ENCODE results near the gene GNA12.
A peak's percentile ranks its signal among the peaks of the same experiment; 100 is the strongest.

The GNA12 gene

GRCh38 chr7:2834748-2835441, 9.2 kb downstream of the GNA12 start:
- no peak for DNase-seq (ENCODE audit: low spot score)

- DNase-seq (ENCODE audit: low spot score), result no peak
Measured at GRCh38 chr7:2833083-2833910, 10.8 kb downstream of the GNA12 start.

DNA sequence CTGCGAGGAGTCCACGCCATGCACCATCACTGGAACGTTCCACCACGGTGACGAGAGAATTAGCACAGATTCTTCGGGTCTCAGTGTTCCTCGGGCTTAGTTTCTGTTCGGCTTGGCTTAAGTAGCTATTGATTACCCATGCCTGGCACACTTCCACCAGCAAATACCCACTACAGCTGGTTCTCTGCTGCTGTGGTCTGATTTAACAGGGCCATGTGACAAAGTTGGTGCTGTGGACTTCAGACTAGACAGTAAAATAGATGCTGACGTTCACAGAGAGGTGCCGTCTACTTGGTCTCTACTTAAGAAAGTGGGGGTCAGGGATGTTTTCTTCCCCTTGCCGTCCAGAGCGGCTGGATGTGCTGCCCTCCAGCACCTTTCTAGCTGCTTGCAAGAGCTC, 11.6 kb downstream of the GNA12 start:
- no peak for DNase-seq (ENCODE audit: low spot score)

GRCh38 chr7:2830609-2831376, 13.3 kb downstream of the GNA12 start:
- no peak for DNase-seq (ENCODE audit: low spot score)

DNA sequence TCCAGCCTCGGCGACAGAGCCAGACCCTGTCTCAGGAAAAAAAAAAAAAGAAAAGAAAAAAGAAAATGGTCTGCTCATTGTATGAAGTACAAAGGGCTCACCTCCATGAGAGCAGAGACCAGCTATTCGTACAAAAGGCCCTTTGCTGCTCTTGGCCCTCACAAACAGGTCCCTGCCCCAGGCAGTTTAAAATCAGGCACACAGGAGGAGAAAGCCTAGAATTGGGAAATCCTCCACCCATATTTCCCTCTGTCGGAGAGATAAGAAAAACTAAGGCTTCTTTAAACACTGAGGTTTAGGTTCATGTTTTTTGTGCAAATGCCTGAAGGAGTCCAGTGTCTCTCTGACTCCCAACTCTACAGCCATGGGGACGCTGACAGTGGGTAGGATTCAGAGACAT, 15.1 kb downstream of the GNA12 start:
- DNase-seq (ENCODE audit: low spot score), result no peak

GRCh38 chr7:2826771-2827170, 17.3 kb downstream of the GNA12 start:
- DNase-seq (ENCODE audit: low spot score), result no peak

GRCh38 chr7:2825559-2826227, 18.4 kb downstream of the GNA12 start:
- DNase-seq (ENCODE audit: low spot score), result no peak

DNA sequence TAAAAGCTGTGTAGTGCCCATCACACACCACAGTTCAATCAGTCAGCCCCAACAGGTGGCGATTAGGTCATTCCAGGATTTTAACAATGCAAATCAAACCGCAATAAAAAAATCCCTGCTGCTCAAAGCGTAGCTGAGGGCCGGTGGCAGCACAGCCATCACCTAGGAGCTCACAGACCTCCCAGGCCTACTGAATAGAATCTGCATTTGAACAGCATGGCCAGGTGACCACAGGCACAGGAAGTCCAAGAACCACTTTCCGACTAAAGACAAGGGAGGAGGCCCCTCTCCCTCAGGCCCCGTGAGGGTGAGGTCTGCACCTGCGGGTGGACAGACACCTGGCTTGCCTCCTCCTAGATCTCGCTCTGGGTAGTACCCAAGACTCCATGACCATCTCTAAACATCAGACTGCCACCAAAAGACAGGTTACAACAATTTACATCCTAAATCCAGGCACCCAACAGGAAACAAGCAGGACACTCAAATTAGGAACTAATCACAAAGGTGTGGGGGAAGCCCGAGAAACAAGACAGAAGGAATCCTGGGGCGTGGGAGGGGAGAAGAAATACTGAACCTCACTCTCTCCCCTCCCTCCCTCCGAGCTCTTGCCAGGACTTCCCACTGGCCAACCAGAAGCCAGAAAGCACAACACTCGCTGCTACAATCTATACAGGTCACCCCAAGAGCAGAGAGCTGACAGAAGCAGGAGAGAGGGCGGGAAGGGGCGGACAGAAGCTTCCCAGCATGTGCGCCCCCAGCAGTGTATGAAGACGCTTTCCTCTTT, 19.2 kb downstream of the GNA12 start:
- peak; percentile 81 for DNase-seq (ENCODE audit: low spot score)

GRCh38 chr7:2824026-2824677, 20.0 kb downstream of the GNA12 start:
- DNase-seq (ENCODE audit: low spot score), result no peak

DNA sequence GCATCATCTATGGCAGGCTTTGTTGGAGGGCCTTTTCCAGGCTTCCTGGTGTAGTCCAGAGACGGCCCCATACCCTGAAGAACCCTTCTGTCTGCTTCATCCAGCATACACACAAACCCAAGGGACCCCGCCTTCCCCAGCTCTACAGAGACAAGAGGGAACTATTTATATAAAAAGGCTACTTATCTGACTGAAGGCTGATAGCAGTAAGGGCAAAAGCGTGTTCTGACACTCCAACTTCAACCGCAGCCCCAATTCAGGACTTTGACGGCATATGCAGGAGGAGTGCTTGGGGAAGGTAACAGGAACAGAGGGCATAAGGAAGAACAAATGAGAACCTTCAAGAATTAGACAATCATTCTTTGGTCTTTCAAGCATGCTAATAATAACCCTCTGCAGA, 21.0 kb downstream of the GNA12 start:
- no peak for DNase-seq (ENCODE audit: low spot score)

GRCh38 chr7:2821842-2822507, 22.1 kb downstream of the GNA12 start:
- peak; percentile 89 for DNase-seq (ENCODE audit: low spot score)

DNA sequence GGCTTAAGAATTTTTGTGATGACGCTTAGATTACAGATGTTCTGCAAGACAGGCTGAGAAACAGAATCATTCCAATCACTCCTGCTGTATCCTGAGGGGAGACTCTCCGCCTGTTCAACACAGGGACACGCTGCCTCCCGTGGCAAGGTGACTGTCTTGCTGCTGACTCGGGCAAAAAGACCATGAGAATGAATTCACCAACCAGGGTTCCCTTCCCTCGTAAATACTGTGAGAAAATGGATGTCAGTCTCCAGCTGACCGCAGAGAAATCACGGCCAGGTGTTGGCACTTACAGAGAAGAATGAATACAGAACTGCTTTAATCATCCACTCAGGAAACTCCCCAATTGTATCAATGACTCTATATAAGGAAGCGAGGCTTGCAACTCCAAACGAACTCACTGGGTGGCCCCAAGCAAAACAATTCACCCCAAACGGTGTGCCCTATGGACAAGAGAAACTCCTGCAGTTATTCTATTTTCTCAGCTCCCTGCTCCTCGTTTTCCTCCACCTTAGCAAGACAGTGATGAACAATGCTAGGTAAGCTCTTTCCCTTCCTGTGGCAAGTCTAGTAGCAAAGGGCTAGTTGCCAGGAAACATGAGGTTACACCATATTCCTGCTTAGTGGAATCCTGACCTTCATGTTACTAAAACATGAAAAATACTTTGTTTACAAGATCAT, 22.8 kb downstream of the GNA12 start:
- DNase-seq (ENCODE audit: low spot score), result peak; percentile 82

- DNase-seq (ENCODE audit: low spot score), result no peak
Measured at GRCh38 chr7:2820508-2820934, 23.6 kb downstream of the GNA12 start.

DNA sequence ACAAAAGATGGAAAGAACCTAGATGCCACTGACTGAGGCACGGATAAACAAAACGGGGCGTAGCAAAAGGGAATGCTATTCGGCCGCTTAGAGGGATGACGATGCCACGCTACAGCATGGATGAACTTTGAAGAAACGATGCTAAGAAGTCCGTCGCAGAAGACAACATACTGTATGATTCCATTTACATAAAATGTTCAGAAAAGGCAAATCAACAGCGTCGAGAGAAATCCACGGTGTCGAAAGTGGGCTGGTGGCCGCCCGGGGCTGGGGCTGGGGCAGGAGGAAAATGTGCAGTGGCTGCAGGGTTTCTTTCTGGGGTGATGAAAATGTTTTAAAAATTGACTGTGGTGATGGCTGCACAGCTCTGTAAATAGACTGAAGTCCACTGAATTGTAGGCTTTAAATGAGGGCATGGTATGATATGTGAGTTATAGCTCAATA, 24.1 kb downstream of the GNA12 start:
- DNase-seq (ENCODE audit: low spot score), result no peak

- no peak for DNase-seq (ENCODE audit: low spot score)
Measured at GRCh38 chr7:2819161-2819953, 24.8 kb downstream of the GNA12 start.

GRCh38 chr7:2818653-2819052, 25.5 kb downstream of the GNA12 start:
- no peak for DNase-seq (ENCODE audit: low spot score)

- DNase-seq (ENCODE audit: low spot score), result no peak
Measured at GRCh38 chr7:2818121-2818520, 26.0 kb downstream of the GNA12 start.

DNA sequence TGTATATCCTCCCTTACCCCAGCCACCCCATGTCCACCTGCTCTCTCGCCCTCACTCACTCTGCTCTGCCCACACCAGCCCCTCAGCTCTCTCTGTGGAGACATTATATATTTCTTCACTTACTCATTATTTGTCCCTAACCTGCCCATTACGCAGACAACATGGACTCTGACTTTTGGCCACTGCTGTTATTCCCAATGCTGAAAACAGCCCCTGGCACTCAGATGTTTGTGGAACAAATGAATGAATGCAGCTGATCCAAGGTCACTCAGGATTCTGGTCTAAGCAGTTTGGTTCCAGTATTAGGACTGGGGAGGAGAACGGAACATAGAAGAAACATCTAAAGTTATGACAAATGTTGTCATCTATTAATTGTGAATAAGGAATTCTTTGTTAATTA, 26.7 kb downstream of the GNA12 start:
- no peak for DNase-seq (ENCODE audit: low spot score)

DNA sequence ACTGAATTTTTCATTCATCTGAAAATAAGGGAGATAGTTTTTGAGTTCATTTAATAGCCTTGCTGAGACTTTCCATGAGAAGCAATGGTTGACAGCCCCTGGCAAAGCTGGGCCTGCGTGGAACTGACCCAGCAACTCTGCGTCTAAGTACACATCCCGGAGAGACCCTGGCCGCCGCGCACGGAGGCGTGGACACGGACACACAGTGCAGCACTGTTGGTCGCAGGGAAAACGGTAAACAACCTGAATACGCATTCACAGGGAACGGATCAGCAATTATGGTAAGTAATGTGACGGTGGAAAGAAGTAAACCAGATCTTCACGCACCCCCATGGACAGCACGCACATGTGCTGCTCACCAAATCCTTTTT, 28.2 kb downstream of the GNA12 start:
- DNase-seq (ENCODE audit: low spot score), result no peak

All from NAMALWA (cell line).